Lung (tissue), 12 donors: ENCODE results near the gene TTLL5. TPM values are rescaled to one million over a fixed set of nuclear protein-coding genes. Genes with fewer than 3 reads are reported as not detected.

Experiments
- ATAC-seq: fragments of 200-7000 bp; cut with Tn5 transposase; one replicate; pipeline ENCODE4 v1.9.1; 2020; ENCODE audit warnings: moderate number of reproducible peaks; ENCODE audit not compliant: insufficient read depth, low FRiP score
- DNase-seq, 3 donors: peaks; one replicate each; pipeline ENCODE4 v3.0.0-alpha.2; 2013 to 2017
- H3K27ac ChIP-seq, 2 donors: one replicate each; pipeline ENCODE4 v1.5.1; 2013; ENCODE audit warnings: mild to moderate bottlenecking in 2 of 2, moderate library complexity in 2 of 2, control low read depth in 1 of 2, inconsistent platforms in 1 of 2, low read depth in 1 of 2, low read length in 1 of 2
- H3K27me3 ChIP-seq, 3 donors: one replicate each; pipeline ENCODE4 v1.5.1; 2013; ENCODE audit warnings: low read length in 2 of 3; ENCODE audit not compliant: control insufficient read depth in 3 of 3, insufficient read depth in 3 of 3
- H3K36me3 ChIP-seq, 4 donors: one replicate each; pipeline ENCODE4 v1.5.1; 2013; ENCODE audit warnings: low read length in 4 of 4, mild to moderate bottlenecking in 1 of 4, moderate library complexity in 1 of 4; ENCODE audit not compliant: control insufficient read depth in 4 of 4, insufficient read depth in 4 of 4
- H3K4me1 ChIP-seq, 5 donors: one replicate each; pipeline ENCODE4 v1.5.1; 2013; ENCODE audit warnings: low read length in 5 of 5, mild to moderate bottlenecking in 2 of 5, moderate library complexity in 1 of 5; ENCODE audit not compliant: control insufficient read depth in 5 of 5, insufficient read depth in 5 of 5
- H3K4me3 ChIP-seq: one replicate; pipeline ENCODE4 v1.5.1; 2013; ENCODE audit warnings: mild to moderate bottlenecking, control low read depth, moderate library complexity
- H3K9ac ChIP-seq, 2 donors: one replicate each; pipeline ENCODE4 v1.5.1; 2013; ENCODE audit warnings: low read length in 2 of 2, control low read depth in 1 of 2; ENCODE audit not compliant: insufficient read depth in 1 of 2
- H3K9me3 ChIP-seq, 4 donors: one replicate each; pipeline ENCODE4 v1.5.1; 2013; ENCODE audit warnings: low read length in 3 of 4, mild to moderate bottlenecking in 1 of 4, moderate library complexity in 1 of 4; ENCODE audit not compliant: control insufficient read depth in 4 of 4, insufficient read depth in 3 of 4
- WGBS, 2 donors: extraction: QIAGEN DNeasy Blood & Tissue Kit; methylation state at CpG; one replicate each; pipeline ENCODE4 v1.1.7; 2013; 5-methylcytosine and 5-hydroxymethylcytosine counted together
- polyA plus RNA-seq, 2 donors: library from polyadenylated mRNA; stranded (reverse); fragments of 200-250 nt; gene quantifications; one replicate each; pipeline ENCODE4 v1.2.1, GENCODE V29; 2013
- total RNA-seq, 2 donors: library from RNA; depleted of rRNA in 1 of 2; stranded (reverse); fragments of >200 nt in 1 of 2; gene quantifications; one replicate each; pipeline ENCODE4 v1.2.1, GENCODE V29; 2014 to 2021
- TF ChIP-seq, protein P1 (sequence below): IDR thresholded peaks from 2 replicates; pipeline ENCODE4 v1.5.1; 2012; ENCODE audit warnings: mild to moderate bottlenecking; ENCODE audit errors: control extremely low read depth, extremely low read depth
- donor health status: control.
- donor health status: control.
- donor health status: Bipolar disorder and iron deficiency.
- donor health status: healthy.
- donor health status: DM: yes; HTN: yes; CAD: no.

Gene TTLL5
- total and polyA plus RNA-seq, 4 donors: 10.3 to 58.6 (median 28.8) TPM

DNA sequence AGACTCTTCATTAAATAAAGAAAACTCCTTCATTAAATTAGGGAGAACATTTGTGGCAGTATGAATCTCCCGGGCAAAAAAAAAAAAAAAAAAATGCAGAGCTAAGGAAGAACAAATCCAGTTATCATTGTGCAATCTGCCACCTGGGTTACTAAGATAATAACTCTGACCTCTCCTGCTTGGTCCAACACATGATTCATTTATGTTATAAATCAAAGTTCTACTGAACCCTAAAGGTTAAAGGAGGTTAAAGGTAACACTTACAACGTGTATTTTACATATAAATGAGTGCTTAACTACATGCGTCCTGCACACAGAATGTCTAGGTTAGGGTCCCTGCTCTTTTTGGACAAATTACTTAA is 316.5 kb downstream of the TTLL5 start:
- H3K36me3 ChIP-seq: peaks cover 0 to 4% (median 0%) of the 10 kb centered on the region in 4 donors
- WGBS, 2 donors: 47 to 65% methylated on average over 3 of the region's 3 CpGs

DNA sequence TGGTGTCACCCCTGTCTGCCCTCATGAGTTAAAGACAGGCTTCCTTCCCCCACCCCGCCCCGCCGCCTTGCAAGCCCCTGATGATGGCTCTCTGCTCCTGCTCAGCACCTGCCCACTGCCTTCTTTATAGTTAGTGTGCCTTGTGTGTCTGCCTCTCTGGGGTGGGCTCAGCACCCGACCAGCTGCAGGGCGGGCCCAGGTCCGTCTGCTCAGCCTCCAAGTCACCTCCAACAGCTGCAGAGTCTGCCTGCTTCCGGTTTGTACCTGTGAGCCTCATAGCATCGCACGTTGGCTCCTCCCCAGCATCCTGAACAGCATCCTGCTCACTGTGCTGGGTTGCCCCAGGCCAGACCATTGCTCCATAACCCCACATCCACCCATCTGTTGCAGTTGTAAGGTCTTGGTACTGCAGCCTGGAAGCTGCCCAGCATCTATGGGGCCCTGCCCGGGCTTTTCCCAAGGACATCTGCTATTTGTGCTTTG is 317.2 kb downstream of the TTLL5 start:
- no peaks in the 10 kb centered on the region for H3K27me3 ChIP-seq
- peaks cover 0 to 46% (median 21%) of the 10 kb centered on the region in 5 donors for H3K4me1 ChIP-seq
- TF ChIP-seq, protein P1, sequence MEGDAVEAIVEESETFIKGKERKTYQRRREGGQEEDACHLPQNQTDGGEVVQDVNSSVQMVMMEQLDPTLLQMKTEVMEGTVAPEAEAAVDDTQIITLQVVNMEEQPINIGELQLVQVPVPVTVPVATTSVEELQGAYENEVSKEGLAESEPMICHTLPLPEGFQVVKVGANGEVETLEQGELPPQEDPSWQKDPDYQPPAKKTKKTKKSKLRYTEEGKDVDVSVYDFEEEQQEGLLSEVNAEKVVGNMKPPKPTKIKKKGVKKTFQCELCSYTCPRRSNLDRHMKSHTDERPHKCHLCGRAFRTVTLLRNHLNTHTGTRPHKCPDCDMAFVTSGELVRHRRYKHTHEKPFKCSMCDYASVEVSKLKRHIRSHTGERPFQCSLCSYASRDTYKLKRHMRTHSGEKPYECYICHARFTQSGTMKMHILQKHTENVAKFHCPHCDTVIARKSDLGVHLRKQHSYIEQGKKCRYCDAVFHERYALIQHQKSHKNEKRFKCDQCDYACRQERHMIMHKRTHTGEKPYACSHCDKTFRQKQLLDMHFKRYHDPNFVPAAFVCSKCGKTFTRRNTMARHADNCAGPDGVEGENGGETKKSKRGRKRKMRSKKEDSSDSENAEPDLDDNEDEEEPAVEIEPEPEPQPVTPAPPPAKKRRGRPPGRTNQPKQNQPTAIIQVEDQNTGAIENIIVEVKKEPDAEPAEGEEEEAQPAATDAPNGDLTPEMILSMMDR: no peak
- no peaks in the 10 kb centered on the region for H3K9me3 ChIP-seq
- WGBS, 2 donors: 53 to 64% methylated on average over 10 of the region's 10 CpGs
- H3K9ac ChIP-seq: no peak overlapping the region
- no peak overlapping the region for H3K27ac ChIP-seq
- ATAC-seq: no peak
- H3K36me3 ChIP-seq: peaks cover 0 to 2% (median 0%) of the 10 kb centered on the region in 4 donors
- H3K4me3 ChIP-seq: no peak overlapping the region
- DNase-seq: no peak

More for the DNA sequence above, 316.5 kb downstream of the TTLL5 start:
- ATAC-seq (no peak), DNase-seq (no peak)
- peak overlapping the region in 1 of 2 donors; percentile 1 for H3K9ac ChIP-seq
- no peaks in the 10 kb centered on the region for H3K9me3 ChIP-seq
- no peak overlapping the region for H3K27ac ChIP-seq
- no peaks in the 10 kb centered on the region for H3K27me3 ChIP-seq
- H3K4me1 ChIP-seq: peaks cover 0 to 48% (median 25%) of the 10 kb centered on the region in 5 donors
- no peak overlapping the region for H3K4me3 ChIP-seq
- TF ChIP-seq, protein P1: no peak

DNA sequence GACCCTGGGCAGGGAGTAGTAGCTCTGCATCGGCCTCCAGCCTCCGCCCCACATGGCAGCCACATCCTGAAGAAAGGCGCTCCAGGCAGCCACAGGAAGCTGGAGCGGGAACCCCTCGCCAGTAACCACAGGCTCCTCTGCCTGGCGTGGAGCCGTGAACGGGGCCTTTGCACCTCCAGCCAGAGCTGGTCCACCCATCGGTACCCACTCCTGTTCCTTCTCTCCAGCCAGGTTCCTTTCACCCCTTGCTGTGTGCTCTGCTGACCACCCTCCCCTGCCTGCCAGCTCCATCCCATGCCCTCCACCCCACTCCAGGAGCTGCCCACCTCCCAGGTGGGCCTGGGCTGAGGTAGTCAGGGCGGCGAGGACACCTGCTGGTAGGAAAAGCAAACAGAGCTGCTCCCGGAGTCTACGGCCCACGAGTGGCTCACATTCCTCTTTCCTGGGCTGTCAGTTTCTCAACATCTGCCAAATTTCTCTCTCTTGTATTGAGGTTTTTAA is 318.1 kb downstream of the TTLL5 start:
- TF ChIP-seq, protein P1: peak; percentile 26
- Histone ChIP-seq H3K4me3 (peak overlapping the region; percentile 9), H3K9me3 (no peaks in the 10 kb centered on the region), H3K4me1 (peaks cover 0 to 47% (median 19%) of the 10 kb centered on the region in 5 donors), H3K9ac (peak overlapping the region in 1 of 2 donors; percentile 78), H3K27ac (peak overlapping the region in 1 of 2 donors; percentile 2), H3K36me3 (peaks cover 0 to 2% (median 0%) of the 10 kb centered on the region in 4 donors), H3K27me3 (no peaks in the 10 kb centered on the region)
- ATAC-seq: no peak
- 21 to 31% methylated on average over 14 of the region's 14 CpGs for WGBS, 2 donors
- DNase-seq: peak; percentile 50 to 75 (median 65)
